Measurements from ENCODE around the gene BST2.

BST2 gene

DNA sequence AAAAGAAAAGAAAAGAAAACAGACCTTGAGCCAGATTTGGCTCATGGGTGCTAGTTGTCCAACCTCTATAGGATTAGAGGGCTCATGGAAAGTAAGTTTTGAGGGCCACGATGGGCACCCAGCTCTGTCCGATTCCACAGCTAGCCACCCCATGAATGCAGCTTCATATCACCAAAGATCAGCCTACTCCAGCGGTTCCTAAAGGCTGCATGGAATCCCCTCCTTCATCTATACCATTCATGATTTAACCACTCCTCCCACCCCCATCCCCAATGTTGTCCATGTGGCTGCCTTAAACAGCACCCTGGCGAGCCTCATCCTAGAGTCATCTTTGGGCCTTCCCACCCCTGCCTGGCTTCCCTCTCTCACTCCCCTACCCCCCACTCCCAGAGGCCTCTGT is 16.5 kb upstream of the BST2 start:
- Histone ChIP-seq H3K9ac (ENCODE audit: insufficient read length) (no peak overlapping the region), H3K9me3 (ENCODE audit: low read depth, low read length) (no peaks in the 10 kb centered on the region), H3K27ac (no peak overlapping the region), H3K4me3 (no peak overlapping the region), H3K36me3 (ENCODE audit: insufficient read depth, low read length) (peaks cover 3% of the 10 kb centered on the region; the same call in 1 of the 2 replicates)
- TF ChIP-seq EZH2 (IDR thresholded peaks at IDR 0.05), result no peak
- DNase-seq (ENCODE audit: low read depth, low spot score), result no peak

DNA sequence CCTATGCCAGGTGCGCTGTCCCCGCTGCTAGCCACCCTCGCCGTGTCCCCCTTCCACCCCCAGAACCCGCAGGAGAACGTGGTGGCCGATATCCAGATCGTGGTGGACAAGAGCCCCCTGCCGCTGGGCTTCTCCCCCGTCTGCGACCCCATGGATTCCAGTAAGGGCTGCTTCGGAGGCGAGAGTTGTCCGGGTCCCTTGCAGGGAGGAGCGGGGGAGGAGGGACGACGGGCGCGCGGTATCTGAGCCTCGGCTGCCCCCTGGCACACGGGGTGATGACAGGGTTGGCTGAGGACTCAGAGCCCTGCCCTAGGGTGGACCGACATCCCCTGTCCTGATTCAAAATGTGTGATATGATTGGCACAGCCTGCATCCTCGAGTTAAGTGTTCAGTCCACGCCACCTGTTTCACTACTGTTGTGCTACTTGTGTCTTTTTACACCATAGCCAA is 15.1 kb upstream of the BST2 start:
- peak overlapping the region; percentile 98 for H3K4me3 ChIP-seq
- no peak for DNase-seq (ENCODE audit: low read depth, low spot score)
- H3K9ac ChIP-seq (ENCODE audit: insufficient read length), result peak overlapping the region; percentile 85
- no peaks in the 10 kb centered on the region for H3K9me3 ChIP-seq (ENCODE audit: low read depth, low read length)
- H3K27ac ChIP-seq, result no peak overlapping the region
- peaks cover 3% of the 10 kb centered on the region; the same call in 1 of the 2 replicates for H3K36me3 ChIP-seq (ENCODE audit: insufficient read depth, low read length)
- TF ChIP-seq EZH2 (IDR thresholded peaks at IDR 0.05), result no peak
- no peak for TF ChIP-seq POLR2AphosphoS5 (IDR thresholded peaks at IDR 0.05; ENCODE audit: borderline replicate concordance, low read depth, low read length)
- no peak for TF ChIP-seq FOXP2 (optimal IDR thresholded peaks at IDR 0.05; ENCODE audit: control extremely low read depth, extremely low read length, insufficient read depth)

DNA sequence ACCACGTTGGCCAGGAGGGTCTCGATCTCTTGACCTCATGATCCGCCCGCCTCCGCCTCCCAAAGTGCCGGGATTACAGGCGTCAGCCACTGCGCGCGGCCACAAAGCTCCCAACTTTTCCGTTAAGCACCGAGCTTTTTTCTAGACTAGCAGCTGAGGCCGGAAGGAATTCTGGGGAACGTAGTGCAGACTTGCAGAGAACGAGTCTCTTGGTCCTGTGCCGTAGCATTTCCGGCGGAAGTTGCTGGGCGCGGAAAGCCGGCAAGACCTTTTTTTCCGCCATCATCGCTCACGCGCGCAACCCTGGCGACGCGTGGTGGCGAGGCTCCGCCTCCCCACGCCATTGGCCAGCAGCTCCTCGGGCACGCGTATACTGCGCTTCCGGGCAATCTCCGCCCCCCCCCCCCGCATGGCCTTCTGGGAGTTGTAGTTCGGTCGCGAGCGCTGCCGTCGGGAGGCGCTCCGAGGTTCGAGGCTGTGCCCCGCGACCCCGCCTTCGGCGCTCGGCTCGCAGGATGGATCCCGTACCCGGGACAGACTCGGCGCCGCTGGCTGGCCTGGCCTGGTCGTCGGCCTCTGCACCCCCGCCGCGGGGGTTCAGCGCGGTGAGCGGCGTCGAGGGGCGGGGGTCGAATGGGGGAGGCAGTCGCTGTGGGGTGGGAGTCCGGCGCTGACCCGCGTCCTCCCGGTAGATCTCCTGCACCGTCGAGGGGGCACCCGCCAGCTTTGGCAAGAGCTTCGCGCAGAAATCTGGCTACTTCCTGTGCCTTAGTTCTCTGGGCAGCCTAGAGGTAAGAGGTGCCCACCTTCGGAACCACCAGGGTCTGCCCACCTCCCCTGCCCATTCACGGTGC is 14.4 kb upstream of the BST2 start, which contains the start of gene MVB12A:
MVB12A (plus strand) TSS at position 427 of the 854 bp plus-strand sequence; CDS start at position 516, 89 bp downstream.
- H3K36me3 ChIP-seq (ENCODE audit: insufficient read depth, low read length), result peaks cover 3% of the 10 kb centered on the region; the same call in 1 of the 2 replicates
- peak within 1 kb of the TSS; percentile 83 for H3K27ac ChIP-seq
- TF ChIP-seq FOXP2 (optimal IDR thresholded peaks at IDR 0.05; ENCODE audit: control extremely low read depth, extremely low read length, insufficient read depth), result no peak
- TF ChIP-seq POLR2AphosphoS5 (IDR thresholded peaks at IDR 0.05; ENCODE audit: borderline replicate concordance, low read depth, low read length), result peak; percentile 69
- DNase-seq (ENCODE audit: low read depth, low spot score), result peak; percentile 99
- H3K4me3 ChIP-seq, result peak within 1 kb of the TSS; percentile 98
- no peaks in the 10 kb centered on the region for H3K9me3 ChIP-seq (ENCODE audit: low read depth, low read length)
- peak within 1 kb of the TSS; percentile 85 for H3K9ac ChIP-seq (ENCODE audit: insufficient read length)

DNA sequence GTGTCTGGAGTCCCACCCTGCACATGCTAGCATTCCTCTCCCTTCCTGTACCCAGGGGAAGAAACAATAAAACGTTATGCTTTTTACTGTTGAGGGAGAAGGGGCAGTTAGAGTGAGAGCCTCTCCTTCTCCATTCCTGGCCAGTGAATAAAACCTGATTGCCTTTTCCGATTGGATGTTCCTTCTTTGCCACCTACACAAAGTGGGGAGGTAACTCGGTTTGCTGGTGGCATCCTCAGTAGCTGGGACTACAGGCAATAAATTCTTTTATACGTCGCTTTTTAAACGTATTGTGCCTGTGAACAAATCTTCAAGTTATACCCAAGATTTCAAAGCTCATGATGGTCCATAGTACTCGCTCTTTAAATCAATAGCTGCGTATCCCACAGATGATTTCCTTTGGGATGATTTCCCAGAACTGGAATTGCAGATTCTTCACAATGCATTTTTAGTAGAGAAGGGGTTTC is 13.8 kb upstream of the BST2 start:
- peaks cover 3% of the 10 kb centered on the region; the same call in 1 of the 2 replicates for H3K36me3 ChIP-seq (ENCODE audit: insufficient read depth, low read length)
- TF ChIP-seq EZH2 (IDR thresholded peaks at IDR 0.05) (no peak), FOXP2 (optimal IDR thresholded peaks at IDR 0.05; ENCODE audit: control extremely low read depth, extremely low read length, insufficient read depth) (no peak), POLR2AphosphoS5 (IDR thresholded peaks at IDR 0.05; ENCODE audit: borderline replicate concordance, low read depth, low read length) (no peak)
- no peaks in the 10 kb centered on the region for H3K9me3 ChIP-seq (ENCODE audit: low read depth, low read length)
- no peak for DNase-seq (ENCODE audit: low read depth, low spot score)
- peak overlapping the region; percentile 83 for H3K27ac ChIP-seq
- peak overlapping the region; percentile 98 for H3K4me3 ChIP-seq
- H3K9ac ChIP-seq (ENCODE audit: insufficient read length), result peak overlapping the region; percentile 74

DNA sequence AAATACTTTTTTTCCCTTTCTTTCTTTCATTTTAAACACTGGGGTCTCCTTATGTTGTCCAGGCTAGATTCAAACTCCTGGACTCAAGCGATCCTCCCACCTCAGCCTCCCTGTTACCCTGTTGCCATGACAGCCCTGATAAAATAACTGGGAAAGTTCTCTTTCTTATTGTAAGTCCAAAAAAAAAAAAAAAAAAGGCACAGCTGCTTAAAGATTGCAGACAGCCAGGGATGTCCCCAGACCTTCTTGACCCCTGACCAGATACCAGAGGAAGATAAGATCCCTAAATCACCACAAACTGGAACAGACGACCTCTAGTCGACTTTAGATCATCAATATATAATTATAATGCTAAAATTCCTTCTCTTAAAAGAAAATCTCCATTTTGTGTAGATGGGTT is 13.3 kb upstream of the BST2 start:
- H3K36me3 ChIP-seq (ENCODE audit: insufficient read depth, low read length), result peaks cover 3% of the 10 kb centered on the region; the same call in 1 of the 2 replicates
- H3K4me3 ChIP-seq, result peak overlapping the region; percentile 98
- TF ChIP-seq POLR2AphosphoS5 (IDR thresholded peaks at IDR 0.05; ENCODE audit: borderline replicate concordance, low read depth, low read length), result no peak
- TF ChIP-seq EZH2 (IDR thresholded peaks at IDR 0.05), result no peak
- no peak for TF ChIP-seq FOXP2 (optimal IDR thresholded peaks at IDR 0.05; ENCODE audit: control extremely low read depth, extremely low read length, insufficient read depth)
- DNase-seq (ENCODE audit: low read depth, low spot score), result no peak
- H3K9ac ChIP-seq (ENCODE audit: insufficient read length), result peak overlapping the region; percentile 74
- no peaks in the 10 kb centered on the region for H3K9me3 ChIP-seq (ENCODE audit: low read depth, low read length)
- peak overlapping the region; percentile 83; the same call in 1 of the 2 replicates for H3K27ac ChIP-seq

DNA sequence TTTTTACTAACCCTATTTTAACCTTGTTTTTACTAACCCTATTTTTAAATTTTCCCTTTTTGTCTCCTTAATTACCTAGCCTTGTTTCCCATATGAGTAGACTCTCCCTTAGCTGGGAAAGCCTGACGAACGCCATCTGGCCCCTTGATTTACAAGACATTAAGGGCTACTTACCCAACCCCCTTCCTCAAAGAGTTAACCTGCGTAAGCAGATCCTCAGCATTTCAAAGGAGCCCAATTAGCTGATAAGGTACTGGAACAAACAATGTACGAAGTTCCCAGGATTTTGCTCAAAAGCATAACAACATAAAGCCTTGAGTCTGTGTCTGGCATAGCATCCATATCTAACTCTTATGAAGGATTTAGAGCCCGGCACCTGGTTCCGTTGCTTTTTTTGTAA is 9.7 kb upstream of the BST2 start:
- no peak overlapping the region for H3K9ac ChIP-seq (ENCODE audit: insufficient read length)
- no peaks in the 10 kb centered on the region for H3K9me3 ChIP-seq (ENCODE audit: low read depth, low read length)
- no peak overlapping the region for H3K4me3 ChIP-seq
- no peak for DNase-seq (ENCODE audit: low read depth, low spot score)
- no peaks in the 10 kb centered on the region for H3K36me3 ChIP-seq (ENCODE audit: insufficient read depth, low read length)
- no peak overlapping the region for H3K27ac ChIP-seq
- TF ChIP-seq FOXP2 (optimal IDR thresholded peaks at IDR 0.05; ENCODE audit: control extremely low read depth, extremely low read length, insufficient read depth) (no peak), EZH2 (IDR thresholded peaks at IDR 0.05) (no peak), POLR2AphosphoS5 (IDR thresholded peaks at IDR 0.05; ENCODE audit: borderline replicate concordance, low read depth, low read length) (no peak)

DNA sequence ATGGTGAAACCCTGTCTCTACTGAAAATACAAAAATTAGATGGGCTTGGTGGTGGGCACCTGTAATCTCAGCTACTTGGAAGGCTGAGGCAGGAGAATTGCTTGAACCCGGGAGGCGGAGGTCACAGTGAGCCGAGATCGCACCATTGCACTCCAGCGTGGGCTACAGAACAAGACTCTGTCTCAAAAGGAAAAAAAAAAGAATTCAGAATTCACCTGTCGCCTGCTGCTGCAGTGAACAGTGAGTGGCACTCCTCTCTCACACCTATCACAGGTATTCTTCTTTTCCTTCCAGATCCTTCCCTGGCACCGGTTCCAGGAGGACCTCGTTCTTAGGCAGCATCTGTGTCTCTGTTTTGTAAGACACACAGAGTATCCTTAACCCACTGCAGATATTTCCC is 8.7 kb upstream of the BST2 start:
- TF ChIP-seq FOXP2 (optimal IDR thresholded peaks at IDR 0.05; ENCODE audit: control extremely low read depth, extremely low read length, insufficient read depth) (no peak), EZH2 (IDR thresholded peaks at IDR 0.05) (no peak), POLR2AphosphoS5 (IDR thresholded peaks at IDR 0.05; ENCODE audit: borderline replicate concordance, low read depth, low read length) (no peak)
- Histone ChIP-seq H3K27ac (no peak overlapping the region), H3K9ac (ENCODE audit: insufficient read length) (no peak overlapping the region), H3K4me3 (no peak overlapping the region), H3K36me3 (ENCODE audit: insufficient read depth, low read length) (no peaks in the 10 kb centered on the region), H3K9me3 (ENCODE audit: low read depth, low read length) (no peaks in the 10 kb centered on the region)
- no peak for DNase-seq (ENCODE audit: low read depth, low spot score)

DNA sequence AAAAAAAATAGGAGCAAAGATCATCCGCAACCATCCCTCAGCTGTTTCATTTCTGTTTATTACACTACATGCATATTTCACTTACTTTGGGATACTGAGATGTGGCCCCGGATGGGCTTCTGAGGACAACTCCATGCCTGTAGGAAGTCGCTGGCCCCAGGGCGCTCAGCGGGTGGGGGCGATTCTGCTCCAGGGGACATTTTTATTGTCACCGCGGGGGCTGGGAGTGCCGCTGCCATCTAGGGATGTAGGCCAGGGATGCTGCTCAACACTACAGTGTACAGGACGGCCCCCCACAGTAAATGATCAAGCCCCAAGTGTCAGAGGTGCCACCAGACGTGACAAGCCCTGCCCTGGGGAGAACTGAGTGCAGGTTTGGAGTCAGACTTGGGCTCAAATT is 6.4 kb upstream of the BST2 start:
- no peak overlapping the region for H3K9ac ChIP-seq (ENCODE audit: insufficient read length)
- DNase-seq (ENCODE audit: low read depth, low spot score), result no peak
- no peak overlapping the region for H3K4me3 ChIP-seq
- no peaks in the 10 kb centered on the region for H3K36me3 ChIP-seq (ENCODE audit: insufficient read depth, low read length)
- no peak for TF ChIP-seq FOXP2 (optimal IDR thresholded peaks at IDR 0.05; ENCODE audit: control extremely low read depth, extremely low read length, insufficient read depth)
- no peak for TF ChIP-seq EZH2 (IDR thresholded peaks at IDR 0.05)
- no peak for TF ChIP-seq POLR2AphosphoS5 (IDR thresholded peaks at IDR 0.05; ENCODE audit: borderline replicate concordance, low read depth, low read length)
- no peaks in the 10 kb centered on the region for H3K9me3 ChIP-seq (ENCODE audit: low read depth, low read length)
- H3K27ac ChIP-seq, result no peak overlapping the region
